ENCODE data around the gene DOLPP1. TPM values are rescaled to one million over a fixed set of nuclear protein-coding genes. Genes with fewer than 3 reads are reported as not detected.

The DOLPP1 gene
- polyA plus RNA-seq, 1 of the 3 experiments (the other 2 are of a cell fraction): 19.9 TPM

DNA sequence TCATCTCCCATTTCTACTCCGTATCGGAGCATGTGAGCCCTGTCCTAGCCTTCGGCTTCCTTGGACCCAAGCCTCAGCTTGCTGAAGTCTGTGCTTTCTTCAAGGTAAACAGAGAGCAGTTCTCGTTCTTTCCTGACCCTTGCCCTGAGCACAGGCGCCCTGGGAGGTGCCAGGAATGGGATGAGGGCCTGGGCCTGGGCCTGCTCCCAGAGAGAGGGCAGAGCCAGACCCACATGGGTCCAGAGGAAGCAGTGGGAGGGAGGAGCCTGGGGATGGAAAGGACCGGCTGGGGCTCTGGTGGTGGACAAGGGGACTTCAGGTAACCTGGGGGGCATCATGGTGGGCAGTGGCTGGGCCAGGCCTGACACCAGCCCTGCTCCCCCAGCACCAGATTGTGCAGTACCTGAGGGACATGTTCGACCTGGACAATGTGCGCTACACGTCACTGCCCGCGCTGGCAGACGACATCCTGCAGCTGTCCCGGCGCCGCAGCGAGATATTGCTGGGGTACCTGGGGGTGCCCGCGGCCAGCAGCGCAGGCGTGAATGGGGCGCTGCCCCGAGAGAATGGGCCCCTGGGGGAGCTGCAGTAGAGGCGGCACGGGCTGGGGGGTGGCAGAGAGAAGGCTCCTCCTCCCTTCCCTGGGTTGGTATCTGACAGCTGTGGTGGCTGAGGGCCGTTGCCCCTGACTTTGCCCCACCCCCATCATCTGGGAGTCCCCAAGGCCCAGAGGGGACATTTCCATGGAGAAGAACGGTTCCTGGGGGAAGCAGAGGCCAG is 10.9 kb upstream of the DOLPP1 start:
- Histone ChIP-seq H3K79me2 (ENCODE audit: insufficient read depth) (no peaks in the 10 kb centered on the region), H3K27ac (ENCODE audit: low read depth in 2 of 2, low read length in 1 of 2) (peak overlapping the region in 1 of 2 experiments; percentile 80; a peak in 2 of 4 replicates), H3K27me3 (ENCODE audit: insufficient read depth) (no peaks in the 10 kb centered on the region), H3K36me3 (replicated peaks in 1 of 2; ENCODE audit: control insufficient read depth in 1 of 2, insufficient read depth in 2 of 2, low read length in 1 of 2) (peaks cover 0 to 22% of the 10 kb centered on the region in 2 experiments), H3F3A (replicated peaks; ENCODE audit: insufficient read depth) (peaks cover 2% of the 10 kb centered on the region), H3K4me3 (ENCODE audit: low read depth in 2 of 2, low read length in 1 of 2) (no peak overlapping the region), H3K9me2 (no peaks in the 10 kb centered on the region), H2AFZ (ENCODE audit: low read depth) (no peak overlapping the region), H3K4me2 (no peak overlapping the region), H3K4me1 (ENCODE audit: control insufficient read depth in 1 of 2, insufficient read depth in 2 of 2, low read depth in 1 of 2, low read length in 1 of 2) (peaks cover 0 to 17% of the 10 kb centered on the region in 2 experiments; a peak in 1 of 4 replicates), H3K9ac (no peak overlapping the region), H3K9me3 (no peaks in the 10 kb centered on the region), H4K20me1 (ENCODE audit: insufficient read depth) (no peaks in the 10 kb centered on the region)
- DNase-seq: no peak
- ChIA-PET POLR2A (no interaction called here), CTCF (no interaction called here)
- 91% methylated on average over 15 of the region's 26 CpGs for WGBS (ENCODE audit: low lambda C conversion rate)
- TF ChIP-seq, protein P1, sequence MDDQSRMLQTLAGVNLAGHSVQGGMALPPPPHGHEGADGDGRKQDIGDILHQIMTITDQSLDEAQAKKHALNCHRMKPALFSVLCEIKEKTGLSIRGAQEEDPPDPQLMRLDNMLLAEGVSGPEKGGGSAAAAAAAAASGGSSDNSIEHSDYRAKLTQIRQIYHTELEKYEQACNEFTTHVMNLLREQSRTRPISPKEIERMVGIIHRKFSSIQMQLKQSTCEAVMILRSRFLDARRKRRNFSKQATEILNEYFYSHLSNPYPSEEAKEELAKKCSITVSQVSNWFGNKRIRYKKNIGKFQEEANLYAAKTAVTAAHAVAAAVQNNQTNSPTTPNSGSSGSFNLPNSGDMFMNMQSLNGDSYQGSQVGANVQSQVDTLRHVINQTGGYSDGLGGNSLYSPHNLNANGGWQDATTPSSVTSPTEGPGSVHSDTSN (IDR thresholded peaks at IDR 0.05): no peak
- TF ChIP-seq MEF2A (IDR thresholded peaks at IDR 0.05; ENCODE audit: borderline replicate concordance, low read depth) (no peak), RCOR1 (IDR thresholded peaks at IDR 0.05; ENCODE audit: low read length) (no peak)

DNA sequence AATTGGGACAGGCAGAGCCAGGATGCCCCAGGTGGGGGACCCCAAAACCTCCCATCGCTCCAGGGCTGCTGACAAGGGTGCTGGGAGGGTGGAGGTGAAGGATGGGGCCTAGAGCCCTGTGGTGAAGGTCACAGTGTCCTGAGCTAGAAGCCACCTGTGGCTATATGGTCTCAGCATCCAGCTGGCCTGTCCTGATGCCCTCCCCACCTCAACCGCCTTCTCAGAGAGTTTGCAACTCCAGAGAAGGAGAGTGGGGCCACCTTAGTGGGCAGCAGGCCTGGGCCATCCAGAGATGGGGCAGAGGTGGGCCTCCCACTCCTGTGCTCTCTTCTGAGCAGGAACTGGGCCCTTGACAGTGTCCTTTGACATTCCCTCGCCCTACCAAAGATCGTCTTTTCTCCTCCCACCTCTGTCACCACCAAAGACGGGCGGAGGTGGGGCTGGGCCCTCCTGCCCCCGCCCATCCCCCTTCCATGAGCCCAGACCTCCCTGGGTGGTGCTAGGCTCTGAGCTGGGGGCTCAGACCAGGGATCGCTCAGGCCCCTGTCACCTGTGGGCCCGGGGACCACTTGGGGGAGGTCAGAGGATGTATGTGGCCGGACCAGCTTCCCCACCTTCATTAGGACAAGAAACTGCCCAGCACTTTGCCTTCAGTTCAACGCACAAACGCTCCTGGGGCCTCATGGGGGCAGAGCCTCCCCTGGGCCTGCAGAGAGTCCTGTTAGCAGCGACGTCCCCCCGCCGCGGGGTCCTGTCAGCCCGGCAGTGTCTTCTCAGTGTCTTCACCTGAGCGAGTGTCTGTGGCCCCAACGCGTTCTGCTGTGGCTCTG is 10.0 kb upstream of the DOLPP1 start:
- peaks cover 2% of the 10 kb centered on the region for H3F3A ChIP-seq (replicated peaks; ENCODE audit: insufficient read depth)
- POLR2A ChIA-PET: no interaction called here
- H3K4me3 ChIP-seq (ENCODE audit: low read depth in 2 of 2, low read length in 1 of 2): no peak overlapping the region
- CTCF ChIA-PET: no interaction called here
- no peaks in the 10 kb centered on the region for H4K20me1 ChIP-seq (ENCODE audit: insufficient read depth)
- WGBS (ENCODE audit: low lambda C conversion rate): 86% methylated on average over 13 of the region's 21 CpGs
- TF ChIP-seq, protein P2, sequence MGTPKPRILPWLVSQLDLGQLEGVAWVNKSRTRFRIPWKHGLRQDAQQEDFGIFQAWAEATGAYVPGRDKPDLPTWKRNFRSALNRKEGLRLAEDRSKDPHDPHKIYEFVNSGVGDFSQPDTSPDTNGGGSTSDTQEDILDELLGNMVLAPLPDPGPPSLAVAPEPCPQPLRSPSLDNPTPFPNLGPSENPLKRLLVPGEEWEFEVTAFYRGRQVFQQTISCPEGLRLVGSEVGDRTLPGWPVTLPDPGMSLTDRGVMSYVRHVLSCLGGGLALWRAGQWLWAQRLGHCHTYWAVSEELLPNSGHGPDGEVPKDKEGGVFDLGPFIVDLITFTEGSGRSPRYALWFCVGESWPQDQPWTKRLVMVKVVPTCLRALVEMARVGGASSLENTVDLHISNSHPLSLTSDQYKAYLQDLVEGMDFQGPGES (IDR thresholded peaks at IDR 0.05; ENCODE audit: low read depth, low read length): no peak
- TF ChIP-seq TCF12 (IDR thresholded peaks at IDR 0.05): no peak
- TF ChIP-seq JUND (IDR thresholded peaks at IDR 0.05): no peak
- TF ChIP-seq FOXM1 (IDR thresholded peaks at IDR 0.05; ENCODE audit: low read depth): no peak
- no peak for TF ChIP-seq GABPA (IDR thresholded peaks at IDR 0.05; ENCODE audit: low read depth)
- TF ChIP-seq NRF1 (IDR thresholded peaks at IDR 0.05; ENCODE audit: low read depth, low read length): no peak
- TF ChIP-seq RAD21 (IDR thresholded peaks at IDR 0.05; ENCODE audit: low read length): no peak
- no peak for TF ChIP-seq YY1 (IDR thresholded peaks at IDR 0.05; ENCODE audit: low read depth)
- no peak for TF ChIP-seq CHD2 (IDR thresholded peaks at IDR 0.05; ENCODE audit: low read length, partially characterized antibody)
- TF ChIP-seq, protein P3, sequence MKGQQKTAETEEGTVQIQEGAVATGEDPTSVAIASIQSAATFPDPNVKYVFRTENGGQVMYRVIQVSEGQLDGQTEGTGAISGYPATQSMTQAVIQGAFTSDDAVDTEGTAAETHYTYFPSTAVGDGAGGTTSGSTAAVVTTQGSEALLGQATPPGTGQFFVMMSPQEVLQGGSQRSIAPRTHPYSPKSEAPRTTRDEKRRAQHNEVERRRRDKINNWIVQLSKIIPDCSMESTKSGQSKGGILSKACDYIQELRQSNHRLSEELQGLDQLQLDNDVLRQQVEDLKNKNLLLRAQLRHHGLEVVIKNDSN (IDR thresholded peaks at IDR 0.05; ENCODE audit: borderline replicate concordance, low read depth): no peak
- no peak for TF ChIP-seq TAF1 (IDR thresholded peaks at IDR 0.05; ENCODE audit: borderline replicate concordance, low read depth, low read length)
- no peak for TF ChIP-seq SMC3 (IDR thresholded peaks at IDR 0.05; ENCODE audit: low read depth, low read length)
- no peak for TF ChIP-seq TEAD4 (IDR thresholded peaks at IDR 0.05; ENCODE audit: borderline replicate concordance, insufficient read depth)
- TF ChIP-seq, protein P4, sequence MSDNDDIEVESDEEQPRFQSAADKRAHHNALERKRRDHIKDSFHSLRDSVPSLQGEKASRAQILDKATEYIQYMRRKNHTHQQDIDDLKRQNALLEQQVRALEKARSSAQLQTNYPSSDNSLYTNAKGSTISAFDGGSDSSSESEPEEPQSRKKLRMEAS (IDR thresholded peaks at IDR 0.05; ENCODE audit: low read depth): no peak
- no peak for TF ChIP-seq RXRA (IDR thresholded peaks at IDR 0.05; ENCODE audit: borderline replicate concordance, low read depth)
- TF ChIP-seq, protein P5, sequence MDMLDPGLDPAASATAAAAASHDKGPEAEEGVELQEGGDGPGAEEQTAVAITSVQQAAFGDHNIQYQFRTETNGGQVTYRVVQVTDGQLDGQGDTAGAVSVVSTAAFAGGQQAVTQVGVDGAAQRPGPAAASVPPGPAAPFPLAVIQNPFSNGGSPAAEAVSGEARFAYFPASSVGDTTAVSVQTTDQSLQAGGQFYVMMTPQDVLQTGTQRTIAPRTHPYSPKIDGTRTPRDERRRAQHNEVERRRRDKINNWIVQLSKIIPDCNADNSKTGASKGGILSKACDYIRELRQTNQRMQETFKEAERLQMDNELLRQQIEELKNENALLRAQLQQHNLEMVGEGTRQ (IDR thresholded peaks at IDR 0.05; ENCODE audit: borderline replicate concordance, low read depth, low read length): no peak
- H3K9ac ChIP-seq: no peak overlapping the region
- no peaks in the 10 kb centered on the region for H3K9me2 ChIP-seq
- no peaks in the 10 kb centered on the region for H3K27me3 ChIP-seq (ENCODE audit: insufficient read depth)
- DNase-seq: no peak
- H3K4me2 ChIP-seq: no peak overlapping the region
- no peaks in the 10 kb centered on the region for H3K79me2 ChIP-seq (ENCODE audit: insufficient read depth)
- H3K4me1 ChIP-seq (ENCODE audit: control insufficient read depth in 1 of 2, insufficient read depth in 2 of 2, low read depth in 1 of 2, low read length in 1 of 2): peaks cover 0 to 17% of the 10 kb centered on the region in 2 experiments; a peak in 1 of 4 replicates
- no peak overlapping the region for H3K27ac ChIP-seq (ENCODE audit: low read depth in 2 of 2, low read length in 1 of 2)
- peaks cover 0 to 18% of the 10 kb centered on the region in 2 experiments for H3K36me3 ChIP-seq (replicated peaks in 1 of 2; ENCODE audit: control insufficient read depth in 1 of 2, insufficient read depth in 2 of 2, low read length in 1 of 2)
- no peaks in the 10 kb centered on the region for H3K9me3 ChIP-seq
- H2AFZ ChIP-seq (ENCODE audit: low read depth): no peak overlapping the region

Measured in SK-N-SH (cell line).